Measurements from ENCODE around the gene TTYH2. TPM values are rescaled to one million over a fixed set of nuclear protein-coding genes. Genes with fewer than 3 reads are reported as not detected.
A peak's percentile ranks its signal among the peaks of the same experiment; 100 is the strongest.

The TTYH2 gene
- total and polyA plus RNA-seq, 2 of the 4 experiments (the other 2 are of a cell fraction), result 2.3 to 6.8 TPM

DNA sequence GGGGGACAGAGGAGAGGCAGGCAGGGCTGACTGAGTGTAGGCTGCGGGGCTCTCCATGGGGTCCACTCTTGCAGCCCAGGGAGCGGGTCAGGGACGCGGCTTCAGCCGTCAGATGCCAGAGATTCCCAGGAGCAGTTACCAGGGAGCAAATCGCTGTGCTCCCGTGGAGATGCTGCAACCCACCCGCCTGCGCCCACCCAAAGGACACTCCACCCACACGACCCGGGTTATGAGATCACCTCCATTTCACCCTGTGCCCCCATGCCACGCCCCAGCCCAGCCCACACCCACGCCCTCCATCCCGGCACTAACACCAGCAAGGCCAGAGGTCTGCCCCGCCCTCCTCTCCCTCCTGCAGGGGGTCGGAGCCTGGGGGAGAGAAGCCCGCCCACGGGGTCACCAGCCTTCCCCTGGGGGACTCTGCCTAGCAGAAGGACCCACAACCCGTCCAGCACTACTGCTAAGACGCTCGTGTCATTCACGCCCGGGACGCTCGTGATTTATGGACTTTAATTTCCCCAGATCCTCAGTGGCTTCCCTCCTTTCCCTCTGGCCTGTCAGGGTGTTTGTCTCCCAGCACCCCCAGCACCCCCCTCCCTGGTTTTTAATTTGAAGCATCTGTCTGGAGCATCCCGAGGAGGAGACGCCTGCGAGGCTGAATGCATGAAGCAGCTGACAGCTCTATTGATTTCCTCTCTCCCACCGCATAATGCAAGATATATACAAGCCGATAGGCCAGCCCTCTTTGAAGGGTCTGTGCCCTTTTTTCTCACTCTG, 16.6 kb upstream of the TTYH2 start:
- H3K4ac ChIP-seq (ENCODE audit: low read depth, low read length), result no peak overlapping the region
- H3K9ac ChIP-seq (ENCODE audit: low read depth, low read length), result no peak overlapping the region
- no peaks in the 10 kb centered on the region for H3K4me1 ChIP-seq (ENCODE audit: control insufficient read depth, insufficient read depth, low read length)
- no peak overlapping the region for H4K5ac ChIP-seq (ENCODE audit: low read depth, low read length)
- H3K9me1 ChIP-seq (ENCODE audit: insufficient read depth, low read length), result no peaks in the 10 kb centered on the region
- no peak overlapping the region for H2AFZ ChIP-seq (replicated peaks; ENCODE audit: low read length, poor library complexity)
- H3K4me3 ChIP-seq (ENCODE audit: insufficient read depth, low read depth, low read length), result no peak overlapping the region
- no peak for ATAC-seq (ENCODE audit: low read depth)
- H2BK15ac ChIP-seq (ENCODE audit: low read depth, low read length), result no peak overlapping the region
- no peak overlapping the region for H3K56ac ChIP-seq (ENCODE audit: extremely low read depth, insufficient read depth, low read length)
- H3K14ac ChIP-seq (replicated peaks; ENCODE audit: low read depth, low read length), result no peak overlapping the region
- H3K36me3 ChIP-seq (ENCODE audit: control insufficient read depth, insufficient read depth, low read length), result no peaks in the 10 kb centered on the region
- dilution Hi-C loops (cut with HindIII; ENCODE audit: low sequenced_read_pairs, unreplicated experiment) (no loop called here), intact Hi-C loops (cut with micrococcal nuclease) (no loop called here), in situ Hi-C loops (cut with MboI; ENCODE audit: low sequenced_read_pairs) (loop anchor here (25.0 kb wide), 1 partner anchor 934 kb away; the partner anchor contains the start of gene CPSF4L)
- DNase-seq, result no peak
- POLR2A ChIA-PET (ENCODE audit: unreplicated experiment), result no interaction called here
- no peaks in the 10 kb centered on the region for H4K20me1 ChIP-seq (ENCODE audit: insufficient read depth, low read length)
- no peak overlapping the region for H4K91ac ChIP-seq (ENCODE audit: insufficient read depth, low read depth, low read length)
- no peaks in the 10 kb centered on the region for H3K79me1 ChIP-seq (ENCODE audit: low read depth in 1 of 2, low read length in 2 of 2)
- no peak overlapping the region for H3K27ac ChIP-seq (ENCODE audit: insufficient read depth, low read length)
- H3K9me3 ChIP-seq (ENCODE audit: control insufficient read depth, insufficient read depth, low read length), result no peaks in the 10 kb centered on the region
- H3K23ac ChIP-seq (ENCODE audit: low read depth, low read length), result no peak overlapping the region
- no peak overlapping the region for H4K8ac ChIP-seq (ENCODE audit: low read depth in 2 of 2, low read length in 2 of 2)
- no peak overlapping the region for H2BK20ac ChIP-seq (ENCODE audit: low read depth, low read length)
- no peak overlapping the region for H3K18ac ChIP-seq (ENCODE audit: low read depth, low read length)
- 25% methylated on average over 9 of the region's 30 CpGs; no CpG with 5 or more reads in 1 of the 2 experiments for WGBS, 2 experiments (ENCODE audit: extremely low coverage in 2 of 2, insufficient read length in 1 of 2)
- CTCF ChIA-PET, result no interaction called here
- no peak overlapping the region for H2BK120ac ChIP-seq (ENCODE audit: low read depth, low read length)
- peak overlapping the region; percentile 5 for H2AK9ac ChIP-seq (replicated peaks; ENCODE audit: low read depth, low read length, poor library complexity)
- H2AK5ac ChIP-seq (ENCODE audit: low read depth, low read length), result no peak overlapping the region
- TF ChIP-seq FOS (IDR thresholded peaks at IDR 0.05; ENCODE audit: low read depth, low read length) (no peak), RCOR1 (IDR thresholded peaks at IDR 0.05; ENCODE audit: insufficient replicate concordance, low read length) (no peak), RFX5 (IDR thresholded peaks at IDR 0.05; ENCODE audit: low read depth, low read length) (no peak), MAZ (IDR thresholded peaks at IDR 0.05; ENCODE audit: borderline replicate concordance, low read depth, low read length) (no peak), MAFK (IDR thresholded peaks at IDR 0.05; ENCODE audit: low read depth, low read length) (no peak), SMC3 (IDR thresholded peaks at IDR 0.05; ENCODE audit: low read depth, low read length) (no peak), CHD1 (IDR thresholded peaks at IDR 0.05; ENCODE audit: low read depth, low read length) (no peak), BHLHE40 (IDR thresholded peaks at IDR 0.05; ENCODE audit: low read depth, low read length) (no peak), MXI1 (IDR thresholded peaks at IDR 0.05; ENCODE audit: borderline replicate concordance, low read depth, low read length) (no peak), POLR2A (IDR thresholded peaks at IDR 0.05; ENCODE audit: low read depth, low read length) (no peak), RAD21 (IDR thresholded peaks at IDR 0.05; ENCODE audit: low read length) (no peak)
- TF ChIP-seq, protein P1, sequence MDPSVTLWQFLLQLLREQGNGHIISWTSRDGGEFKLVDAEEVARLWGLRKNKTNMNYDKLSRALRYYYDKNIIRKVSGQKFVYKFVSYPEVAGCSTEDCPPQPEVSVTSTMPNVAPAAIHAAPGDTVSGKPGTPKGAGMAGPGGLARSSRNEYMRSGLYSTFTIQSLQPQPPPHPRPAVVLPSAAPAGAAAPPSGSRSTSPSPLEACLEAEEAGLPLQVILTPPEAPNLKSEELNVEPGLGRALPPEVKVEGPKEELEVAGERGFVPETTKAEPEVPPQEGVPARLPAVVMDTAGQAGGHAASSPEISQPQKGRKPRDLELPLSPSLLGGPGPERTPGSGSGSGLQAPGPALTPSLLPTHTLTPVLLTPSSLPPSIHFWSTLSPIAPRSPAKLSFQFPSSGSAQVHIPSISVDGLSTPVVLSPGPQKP (IDR thresholded peaks at IDR 0.05; ENCODE audit: borderline replicate concordance, low read depth, low read length), result no peak
- TF ChIP-seq, protein P2, sequence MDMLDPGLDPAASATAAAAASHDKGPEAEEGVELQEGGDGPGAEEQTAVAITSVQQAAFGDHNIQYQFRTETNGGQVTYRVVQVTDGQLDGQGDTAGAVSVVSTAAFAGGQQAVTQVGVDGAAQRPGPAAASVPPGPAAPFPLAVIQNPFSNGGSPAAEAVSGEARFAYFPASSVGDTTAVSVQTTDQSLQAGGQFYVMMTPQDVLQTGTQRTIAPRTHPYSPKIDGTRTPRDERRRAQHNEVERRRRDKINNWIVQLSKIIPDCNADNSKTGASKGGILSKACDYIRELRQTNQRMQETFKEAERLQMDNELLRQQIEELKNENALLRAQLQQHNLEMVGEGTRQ (IDR thresholded peaks at IDR 0.05; ENCODE audit: low read depth, low read length), result no peak
- H3K27me3 ChIP-seq (ENCODE audit: control insufficient read depth, insufficient read depth, low read length), result peaks cover 30% of the 10 kb centered on the region
- no TSS peak for BruUV-seq (replicated peaks)
- H2BK5ac ChIP-seq (ENCODE audit: low read depth, low read length, poor library complexity, severe bottlenecking), result no peak overlapping the region
- H3K4me2 ChIP-seq (ENCODE audit: low read depth, low read length), result no peak overlapping the region
